Naive thymus-derived CD4-positive, alpha-beta T cell (primary cell): Measurements from ENCODE around the gene KDM4B. TPM values are rescaled to one million over a fixed set of nuclear protein-coding genes. Genes with fewer than 3 reads are reported as not detected.
"Not testable (repeated sequence)": the region's sequence is repeated elsewhere in the genome, so short reads cannot be mapped to it uniquely, and the experiment has no call there.

Experiments
- ATAC-seq: fragments of 150-1000 bp; cut with Tn5 transposase; 2 replicates; pipeline ENCODE4 v1.10.0; 2021; ENCODE audit warnings: mild to moderate bottlenecking, moderate library complexity
- CTCF ChIA-PET: fragments of 350-600 bp; sonication (Branson Sonifier 250); formaldehyde crosslinking; loops from one replicate; lab custom pipeline; 2021; ENCODE audit warnings: antibody characterized with exemption; lab: Charles Lee
- POLR2A ChIA-PET: fragments of 350-600 bp; sonication (Branson Sonifier 250); formaldehyde crosslinking; loops from one replicate; lab custom pipeline; 2021; ENCODE audit warnings: antibody characterized with exemption, inconsistent platforms; lab: Charles Lee
- DNase-seq, 9 donors: peaks; one replicate each; pipeline versions ENCODE4 v3.0.0 to v3.0.0-alpha.2; 2020 to 2022; ENCODE audit warnings: mixed read lengths in 1 of 9
- H3K27ac ChIP-seq: one replicate; pipeline ENCODE4 v1.7.0; 2013; ENCODE audit warnings: mild to moderate bottlenecking, low read depth, low read length, moderate library complexity
- H3K27me3 ChIP-seq, 2 donors: one replicate each; pipeline ENCODE4 v1.7.0; 2013; ENCODE audit warnings: low read length in 2 of 2, mild to moderate bottlenecking in 2 of 2, moderate library complexity in 2 of 2; ENCODE audit not compliant: control insufficient read depth in 2 of 2, insufficient read depth in 2 of 2
- H3K36me3 ChIP-seq, 3 experiments: 1 replicate in 2 of 3; 2 replicates in 1 of 3; pipeline ENCODE4 v1.7.0; 2013; ENCODE audit warnings: low read length in 3 of 3, mild to moderate bottlenecking in 3 of 3, moderate library complexity in 1 of 3; ENCODE audit not compliant: insufficient read depth in 3 of 3, control insufficient read depth in 2 of 3
- H3K4me1 ChIP-seq, 2 donors: one replicate each; pipeline ENCODE4 v1.7.0; 2013; ENCODE audit warnings: low read length in 2 of 2, mild to moderate bottlenecking in 2 of 2, moderate library complexity in 1 of 2; ENCODE audit not compliant: control insufficient read depth in 2 of 2, insufficient read depth in 2 of 2
- H3K4me3 ChIP-seq: 2 replicates; pipeline ENCODE4 v1.7.0; 2013; ENCODE audit warnings: mild to moderate bottlenecking, low read length
- H3K9me3 ChIP-seq, 3 experiments: 1 replicate in 2 of 3; 2 replicates in 1 of 3; pipeline ENCODE4 v1.7.0; 2013; ENCODE audit warnings: low read length in 3 of 3; ENCODE audit not compliant: control insufficient read depth in 2 of 3
- H3K27ac Mint-ChIP-seq, 9 donors: one replicate each; pipeline ENCODE4 v1.8.0; 2020 to 2022; ENCODE audit warnings: mixed read lengths in 9 of 9, mild to moderate bottlenecking in 8 of 9, moderate library complexity in 5 of 9, inconsistent platforms in 2 of 9
- H3K27me3 Mint-ChIP-seq, 5 donors: one replicate each; pipeline ENCODE4 v1.8.0; 2021 to 2022; ENCODE audit warnings: mixed read lengths in 5 of 5, mild to moderate bottlenecking in 1 of 5
- H3K36me3 Mint-ChIP-seq, 5 donors: one replicate each; pipeline ENCODE4 v1.8.0; 2020 to 2022; ENCODE audit warnings: mixed read lengths in 5 of 5, mild to moderate bottlenecking in 3 of 5, inconsistent platforms in 1 of 5
- H3K4me1 Mint-ChIP-seq, 7 donors: one replicate each; pipeline ENCODE4 v1.8.0; 2020 to 2022; ENCODE audit warnings: mixed read lengths in 7 of 7, mild to moderate bottlenecking in 3 of 7, inconsistent platforms in 1 of 7
- H3K4me3 Mint-ChIP-seq, 10 donors: one replicate each; pipeline ENCODE4 v1.8.0; 2020 to 2022; ENCODE audit warnings: mild to moderate bottlenecking in 10 of 10, mixed read lengths in 10 of 10, moderate library complexity in 6 of 10, inconsistent platforms in 2 of 10
- H3K9me3 Mint-ChIP-seq, 11 donors: one replicate each; pipeline ENCODE4 v1.8.0; 2020 to 2022; ENCODE audit warnings: mixed read lengths in 11 of 11, mild to moderate bottlenecking in 4 of 11, inconsistent platforms in 1 of 11, moderate library complexity in 1 of 11
- intact Hi-C, 2 donors: fragments of 100-400 bp; cut with micrococcal nuclease; formaldehyde crosslinking; loops; one replicate each; pipeline ENCODE4 v1.15.1; 2023
- polyA plus RNA-seq, 2 donors: library from polyadenylated mRNA; unstranded; fragments of 300-500 nt; fragmentation: Illumina TruSeq; gene quantifications; one replicate each; pipeline ENCODE4 v1.2.3, GENCODE V29; 2021
- total RNA-seq, 6 experiments: library from RNA in 5 of 6; stranded (reverse) in 5 of 6; gene quantifications; 1 replicate in 5 of 6; 2 replicates in 1 of 6; pipeline ENCODE4 v1.2.3 and lab custom pipeline; 2021 to 2026

KDM4B gene
- total and polyA plus RNA-seq, 7 experiments from 2014 or later: 8.1 to 78.0 (median 46.7) TPM

DNA sequence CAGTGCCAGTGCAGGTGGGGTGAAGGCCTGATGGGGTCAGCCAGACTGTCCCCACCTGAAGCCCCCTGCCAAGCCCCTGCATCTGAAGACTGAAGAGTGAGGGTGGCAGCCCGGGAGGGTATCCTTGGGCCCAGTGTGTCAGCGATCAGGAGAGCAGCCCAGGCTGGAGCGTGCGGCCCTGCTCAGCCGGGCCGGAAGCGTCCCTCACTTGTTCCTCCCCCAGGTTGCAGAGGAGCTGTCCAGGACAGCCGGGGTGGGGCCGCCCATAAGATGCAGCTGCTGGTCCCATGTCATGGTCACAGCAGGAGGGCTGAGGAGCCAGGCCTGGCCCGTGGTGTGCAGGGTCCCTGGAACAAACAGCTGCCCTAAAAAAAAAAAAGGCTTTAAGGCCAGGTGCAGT, 55.4 kb downstream of the KDM4B start:
- no peak overlapping the region for H3K4me3 ChIP-seq
- no peak overlapping the region for H3K4me3 Mint-ChIP-seq
- H3K36me3 ChIP-seq: peaks cover 0 to 4% (median 0%) of the 10 kb centered on the region in 3 experiments
- no peaks in the 10 kb centered on the region for H3K4me1 ChIP-seq
- DNase-seq (no peak), ATAC-seq (no peak)
- H3K27me3 ChIP-seq: no peaks in the 10 kb centered on the region
- no peak overlapping the region for H3K27ac Mint-ChIP-seq
- POLR2A ChIA-PET: no interaction called here
- H3K9me3 Mint-ChIP-seq: no peaks in the 10 kb centered on the region
- H3K36me3 Mint-ChIP-seq: peaks cover 0 to 4% (median 0%) of the 10 kb centered on the region in 5 donors
- no peak overlapping the region for H3K27ac ChIP-seq
- CTCF ChIA-PET: interaction anchor here (0.6 to 0.9 kb wide), 3 partner anchors 9 to 431 kb away, joined by 3 to 4 read pairs (median 3); no protein-coding TSS in a partner anchor
- intact Hi-C loops: no loop called here
- peaks cover 0 to 18% (median 10%) of the 10 kb centered on the region in 7 donors for H3K4me1 Mint-ChIP-seq
- H3K27me3 Mint-ChIP-seq: no peaks in the 10 kb centered on the region
- no peaks in the 10 kb centered on the region for H3K9me3 ChIP-seq

DNA sequence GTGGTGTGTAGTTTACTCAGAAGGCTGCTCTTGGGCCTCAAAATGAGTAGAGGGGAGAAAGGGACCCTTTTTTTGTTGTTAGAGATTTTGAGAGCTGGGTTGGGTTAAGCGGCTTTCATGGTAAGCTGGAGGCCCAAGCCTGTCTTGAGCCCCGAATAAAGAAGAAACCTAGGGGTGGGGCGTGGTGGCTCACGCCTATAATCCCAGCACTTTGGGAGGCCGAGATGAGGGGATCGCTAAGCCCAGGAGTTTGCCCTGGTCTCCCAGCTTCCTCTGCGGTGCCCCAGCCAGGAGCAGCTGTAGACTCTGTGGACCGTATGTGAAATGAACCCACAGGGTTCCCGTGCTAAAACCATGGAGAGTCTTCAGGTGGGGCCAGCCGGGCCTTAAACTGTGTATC, 56.1 kb downstream of the KDM4B start:
- DNase-seq: no peak
- H3K27me3 Mint-ChIP-seq: no peaks in the 10 kb centered on the region
- H3K4me1 ChIP-seq: no peaks in the 10 kb centered on the region
- peaks cover 0 to 4% (median 0%) of the 10 kb centered on the region in 3 experiments for H3K36me3 ChIP-seq
- POLR2A ChIA-PET: no interaction called here
- H3K27ac Mint-ChIP-seq: no peak overlapping the region
- intact Hi-C loops: no loop called here
- no peak for ATAC-seq
- CTCF ChIA-PET: interaction anchor here (0.6 to 2.7 kb wide), 4 partner anchors 8 to 432 kb away, joined by 3 to 7 read pairs (median 4); no protein-coding TSS in a partner anchor
- no peaks in the 10 kb centered on the region for H3K9me3 ChIP-seq
- H3K9me3 Mint-ChIP-seq: no peaks in the 10 kb centered on the region
- no peak overlapping the region for H3K4me3 Mint-ChIP-seq
- peaks cover 0 to 4% (median 0%) of the 10 kb centered on the region in 5 donors for H3K36me3 Mint-ChIP-seq
- no peak overlapping the region for H3K4me3 ChIP-seq
- H3K27me3 ChIP-seq: no peaks in the 10 kb centered on the region
- no peak overlapping the region for H3K27ac ChIP-seq
- H3K4me1 Mint-ChIP-seq: peaks cover 0 to 19% (median 13%) of the 10 kb centered on the region in 7 donors

DNA sequence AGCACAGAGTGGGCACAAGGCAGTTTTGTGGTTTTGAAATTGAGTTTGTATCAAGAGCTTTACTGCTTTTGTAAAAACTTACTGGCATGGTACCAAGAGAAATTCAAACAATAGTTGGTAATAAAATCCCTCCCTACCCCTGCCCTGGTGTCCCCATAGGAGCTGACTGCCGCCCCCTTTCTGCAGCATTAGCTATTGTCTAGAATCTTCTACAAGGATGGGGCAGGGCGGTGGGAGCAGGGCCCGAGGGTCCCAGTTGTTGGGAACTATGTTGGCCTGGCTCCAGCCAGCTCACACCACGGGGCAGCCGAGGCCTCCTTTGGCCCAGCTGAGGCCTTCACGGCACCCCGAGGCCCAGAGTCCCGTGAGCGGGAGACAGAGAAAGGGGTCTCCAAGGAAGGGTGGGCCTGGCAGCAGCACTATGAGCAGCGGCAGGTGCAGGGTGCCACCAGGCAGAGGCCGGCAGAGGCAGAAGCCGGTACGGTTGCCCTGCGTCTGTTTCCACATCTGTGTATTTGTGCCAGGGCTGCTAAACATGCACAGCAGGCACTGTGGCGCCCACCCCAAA, 57.9 kb downstream of the KDM4B start:
- Mint-ChIP-seq H3K36me3 (no peaks in the 10 kb centered on the region), H3K27me3 (no peaks in the 10 kb centered on the region), H3K4me3 (no peak overlapping the region), H3K4me1 (peaks cover 0 to 19% (median 13%) of the 10 kb centered on the region in 7 donors), H3K9me3 (no peaks in the 10 kb centered on the region), H3K27ac (no peak overlapping the region)
- intact Hi-C loops: no loop called here
- H3K4me3 ChIP-seq: no peak overlapping the region
- H3K36me3 ChIP-seq: peaks cover 0 to 4% (median 0%) of the 10 kb centered on the region in 3 experiments
- ChIA-PET POLR2A (interaction anchor here (0.6 kb wide), 1 partner anchor 34 kb away, joined by 3 read pairs; no protein-coding TSS in a partner anchor), CTCF (interaction anchor here (1.1 to 2.7 kb wide), 2 partner anchors 214 to 218 kb away, joined by 3 to 7 read pairs; no protein-coding TSS in a partner anchor)
- DNase-seq: no peak
- no peaks in the 10 kb centered on the region for H3K9me3 ChIP-seq
- no peaks in the 10 kb centered on the region for H3K27me3 ChIP-seq
- no peaks in the 10 kb centered on the region for H3K4me1 ChIP-seq
- H3K27ac ChIP-seq: no peak overlapping the region
- ATAC-seq: no peak

DNA sequence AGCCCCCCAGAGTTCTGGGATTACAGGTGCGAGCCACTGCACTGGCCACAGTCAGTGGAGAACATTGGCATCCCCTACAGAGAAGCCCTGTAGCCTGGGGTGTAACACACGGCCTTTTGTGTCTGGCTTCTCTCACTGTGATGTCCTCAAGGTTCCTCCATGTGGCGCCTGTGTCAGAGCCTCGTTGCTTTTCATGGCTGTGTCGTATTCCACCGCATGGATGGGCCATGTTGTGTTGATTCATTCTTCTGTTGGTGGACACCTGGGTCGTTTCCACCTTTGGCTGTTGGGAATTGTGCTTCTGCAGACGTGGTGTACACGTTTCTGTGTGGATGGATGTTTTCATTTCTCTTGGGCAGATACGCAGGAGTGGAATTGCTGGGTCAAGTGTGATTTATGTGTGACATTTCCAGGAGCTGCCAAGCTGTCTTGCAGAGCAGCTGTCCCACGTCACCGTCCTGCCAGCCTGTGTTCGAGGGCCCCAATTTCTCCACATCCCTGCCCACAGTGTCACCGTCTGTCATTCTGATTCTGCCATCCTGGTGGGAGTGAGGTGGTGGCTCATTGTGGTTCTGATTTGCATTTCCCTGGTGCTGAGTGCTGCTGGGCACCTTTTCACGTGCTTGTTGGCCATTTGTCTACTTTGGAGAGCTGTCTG, 59.4 kb downstream of the KDM4B start:
- H3K27ac ChIP-seq: no peak overlapping the region
- no peaks in the 10 kb centered on the region for H3K9me3 Mint-ChIP-seq
- peaks cover 0 to 8% (median 0%) of the 10 kb centered on the region in 3 experiments for H3K36me3 ChIP-seq
- intact Hi-C loops: no loop called here
- no peaks in the 10 kb centered on the region for H3K9me3 ChIP-seq
- POLR2A ChIA-PET: no interaction called here
- DNase-seq: no peak
- H3K36me3 Mint-ChIP-seq: no peaks in the 10 kb centered on the region
- H3K27me3 Mint-ChIP-seq: no peaks in the 10 kb centered on the region
- no peak overlapping the region for H3K4me3 ChIP-seq
- H3K4me1 ChIP-seq: no peaks in the 10 kb centered on the region
- H3K4me3 Mint-ChIP-seq: no peak overlapping the region
- H3K27me3 ChIP-seq: no peaks in the 10 kb centered on the region
- peak overlapping the region in 1 of 9 donors; percentile 2 for H3K27ac Mint-ChIP-seq
- CTCF ChIA-PET: interaction anchor here (1.0 to 1.2 kb wide), 2 partner anchors 158 to 159 kb away, joined by 3 to 6 read pairs; no protein-coding TSS in a partner anchor
- peaks cover 0 to 16% (median 11%) of the 10 kb centered on the region in 7 donors for H3K4me1 Mint-ChIP-seq
- ATAC-seq: no peak

DNA sequence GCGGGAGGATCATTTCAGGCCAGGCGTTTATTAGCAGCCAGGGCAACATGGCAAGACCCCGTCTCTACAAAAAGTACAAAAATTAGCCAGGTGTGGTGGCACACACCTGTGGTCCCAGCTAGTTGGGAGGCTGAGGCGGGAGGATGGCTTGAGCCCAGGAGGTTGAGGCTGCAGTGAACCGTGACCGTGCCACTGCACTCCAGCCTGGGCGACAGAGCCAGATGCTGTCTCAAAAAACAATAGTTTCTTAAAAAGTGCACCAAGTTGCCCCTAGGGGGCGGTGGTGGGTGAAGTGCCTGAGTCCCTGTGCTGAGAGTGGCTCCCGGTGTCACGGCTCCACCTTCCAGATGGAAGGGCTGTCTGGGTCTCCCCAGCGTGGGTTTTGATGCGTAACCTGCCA, 60.7 kb downstream of the KDM4B start:
- H3K36me3 Mint-ChIP-seq, H3K4me3 Mint-ChIP-seq, H3K9me3 Mint-ChIP-seq, H3K27me3 Mint-ChIP-seq, H3K4me1 ChIP-seq, H3K27me3 ChIP-seq, H3K27ac ChIP-seq, intact Hi-C loops, H3K27ac Mint-ChIP-seq, H3K4me3 ChIP-seq, H3K9me3 ChIP-seq: not testable (repeated sequence)
- peak; percentile 65 for ATAC-seq
- ChIA-PET CTCF (interaction anchor here (1.2 to 2.9 kb wide), 4 partner anchors 154 to 220 kb away, joined by 3 to 32 read pairs (median 14); no protein-coding TSS in a partner anchor), POLR2A (interaction anchor here (0.8 kb wide), 1 partner anchor 113 kb away, joined by 3 read pairs; no protein-coding TSS in a partner anchor)
- H3K4me1 Mint-ChIP-seq: peaks cover 0 to 16% (median 11%) of the 10 kb centered on the region in 7 donors
- DNase-seq: peak; percentile 23 to 62 (median 51)
- peaks cover 0 to 20% (median 5%) of the 10 kb centered on the region in 3 experiments for H3K36me3 ChIP-seq

DNA sequence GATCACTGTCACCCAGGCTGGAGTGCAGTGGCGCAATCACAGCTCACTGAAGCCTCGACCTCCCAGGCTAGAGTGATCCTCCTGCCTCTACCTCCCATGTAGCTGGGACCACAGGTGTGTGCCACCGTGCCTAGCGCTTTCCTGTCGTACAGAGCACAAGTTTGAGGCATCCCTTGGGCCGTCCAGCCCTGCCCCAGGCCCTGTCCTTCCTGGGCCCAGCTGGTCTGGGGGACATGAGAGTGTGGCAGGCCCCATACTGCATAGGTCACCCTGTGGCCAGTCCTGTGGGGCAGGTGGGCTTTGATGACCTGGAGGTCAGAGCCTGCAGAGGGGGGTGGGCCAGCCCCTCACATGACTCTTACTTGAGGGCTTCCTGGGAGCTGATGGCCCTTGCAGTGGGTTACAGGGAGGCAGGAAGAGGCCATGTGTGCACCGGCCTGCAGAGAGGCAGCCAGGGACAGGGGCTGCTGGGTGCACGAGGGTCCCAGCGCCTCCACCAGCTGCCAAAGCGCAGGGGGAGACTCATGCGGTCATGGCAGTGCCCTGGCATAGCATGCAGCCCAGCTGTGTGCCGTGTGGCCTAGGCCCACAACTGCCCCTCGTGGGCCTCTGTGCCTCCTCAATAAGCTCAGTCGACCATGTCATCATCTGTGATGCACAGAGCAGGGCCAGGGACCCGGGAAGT, 61.4 kb downstream of the KDM4B start:
- no peak for ATAC-seq
- Histone ChIP-seq H3K9me3 (no peaks in the 10 kb centered on the region), H3K36me3 (peaks cover 0 to 27% (median 9%) of the 10 kb centered on the region in 3 experiments), H3K27me3 (no peaks in the 10 kb centered on the region), H3K27ac (no peak overlapping the region), H3K4me1 (no peaks in the 10 kb centered on the region), H3K4me3 (no peak overlapping the region)
- intact Hi-C loops: loop anchor here (2.0 kb wide), 4 partner anchors 59 to 297 kb away; no protein-coding TSS in a partner anchor
- peaks cover 0 to 16% (median 11%) of the 10 kb centered on the region in 7 donors for H3K4me1 Mint-ChIP-seq
- peaks cover 0 to 10% (median 4%) of the 10 kb centered on the region in 5 donors for H3K36me3 Mint-ChIP-seq
- ChIA-PET CTCF (interaction anchor here (0.6 to 2.9 kb wide), 7 partner anchors 37 to 690 kb away, joined by 3 to 32 read pairs (median 6); partner anchors contain the start of gene CATSPERD), POLR2A (interaction anchor here (0.9 kb wide), 1 partner anchor 116 kb away, joined by 3 read pairs; no protein-coding TSS in a partner anchor)
- no peak overlapping the region for H3K4me3 Mint-ChIP-seq
- H3K9me3 Mint-ChIP-seq: no peaks in the 10 kb centered on the region
- no peak overlapping the region for H3K27ac Mint-ChIP-seq
- no peak for DNase-seq
- H3K27me3 Mint-ChIP-seq: no peaks in the 10 kb centered on the region
